T-helper 2 cell treated with Interferon-gamma antibody and Interleukin-4, amounts not matched to agents 5 μg/mL and 100 μg/mL, for 36 hours (primary cell): ENCODE results near the gene AIFM1.

ENCODE experiments used
- DNase-seq: peaks from one replicate; pipeline ENCODE4 v3.0.0; 2021; ENCODE audit warnings: low spot score
- H3K27ac Mint-ChIP-seq: one replicate; pipeline ENCODE4 v1.8.0; 2021; ENCODE audit warnings: mild to moderate bottlenecking, mixed read lengths
- H3K27me3 Mint-ChIP-seq: one replicate; pipeline ENCODE4 v1.8.0; 2021; ENCODE audit warnings: low read depth, mixed read lengths
- H3K36me3 Mint-ChIP-seq: one replicate; pipeline ENCODE4 v1.8.0; 2021; ENCODE audit warnings: low read depth, mixed read lengths
- H3K4me1 Mint-ChIP-seq: one replicate; pipeline ENCODE4 v1.8.0; 2021; ENCODE audit warnings: low read depth, mixed read lengths
- H3K4me3 Mint-ChIP-seq: one replicate; pipeline ENCODE4 v1.8.0; 2022; ENCODE audit warnings: mild to moderate bottlenecking, moderate library complexity, mixed read lengths
- H3K9me3 Mint-ChIP-seq: one replicate; pipeline ENCODE4 v1.8.0; 2021; ENCODE audit warnings: mixed read lengths

The AIFM1 gene

DNA sequence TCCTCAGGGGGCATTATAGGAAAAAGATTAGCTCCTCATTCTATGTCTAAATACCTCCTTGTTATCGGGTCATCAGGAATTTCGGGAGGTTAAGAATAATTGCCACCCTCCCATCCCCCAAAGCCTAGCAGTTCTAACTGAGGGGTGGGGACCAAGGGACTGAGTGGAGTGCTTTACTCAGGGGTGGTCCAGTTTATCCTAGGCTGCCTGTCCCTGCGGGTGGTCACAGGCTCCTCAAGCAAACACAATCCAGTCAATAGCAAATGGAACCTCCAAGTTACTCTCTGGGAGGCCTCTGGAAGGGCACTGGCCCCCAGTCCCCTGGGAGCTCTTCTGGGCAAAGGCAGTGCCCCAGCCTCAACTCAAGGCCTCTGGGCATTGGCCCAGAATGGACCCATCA lies 62.0 kb downstream of the AIFM1 start:
- Mint-ChIP-seq H3K36me3 (peaks cover 26% of the 10 kb centered on the region), H3K27ac (no peak overlapping the region), H3K4me1 (peaks cover 32% of the 10 kb centered on the region)

DNA sequence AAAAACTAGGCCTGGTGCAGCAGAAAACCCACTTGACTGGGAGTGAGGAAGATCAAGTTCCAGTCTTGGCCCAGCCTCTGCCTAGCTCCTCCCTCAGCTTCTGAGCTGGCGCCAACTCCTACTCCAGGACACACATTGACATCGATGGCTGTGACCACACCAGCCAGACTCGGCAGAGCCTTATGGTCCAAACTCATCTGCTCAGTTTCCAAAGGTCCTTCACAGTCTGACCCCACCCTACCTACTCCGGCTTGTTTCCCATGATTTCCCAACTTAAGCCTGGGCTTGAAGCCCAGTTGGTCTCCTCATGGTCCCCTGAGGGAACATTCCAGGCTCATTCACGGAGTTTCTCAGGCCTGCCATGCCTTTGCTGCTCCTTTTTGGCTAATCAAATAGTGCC lies 65.5 kb downstream of the AIFM1 start:
- Mint-ChIP-seq H3K4me1 (peaks cover 44% of the 10 kb centered on the region), H3K27me3 (no peaks in the 10 kb centered on the region), H3K4me3 (no peak overlapping the region), H3K27ac (no peak overlapping the region), H3K9me3 (no peaks in the 10 kb centered on the region), H3K36me3 (peaks cover 23% of the 10 kb centered on the region)
- no peak for DNase-seq

More for the DNA sequence above, 62.0 kb downstream of the AIFM1 start:
- no peak overlapping the region for H3K4me3 Mint-ChIP-seq
- H3K27me3 Mint-ChIP-seq, result no peaks in the 10 kb centered on the region
- DNase-seq, result no peak
- no peaks in the 10 kb centered on the region for H3K9me3 Mint-ChIP-seq

DNA sequence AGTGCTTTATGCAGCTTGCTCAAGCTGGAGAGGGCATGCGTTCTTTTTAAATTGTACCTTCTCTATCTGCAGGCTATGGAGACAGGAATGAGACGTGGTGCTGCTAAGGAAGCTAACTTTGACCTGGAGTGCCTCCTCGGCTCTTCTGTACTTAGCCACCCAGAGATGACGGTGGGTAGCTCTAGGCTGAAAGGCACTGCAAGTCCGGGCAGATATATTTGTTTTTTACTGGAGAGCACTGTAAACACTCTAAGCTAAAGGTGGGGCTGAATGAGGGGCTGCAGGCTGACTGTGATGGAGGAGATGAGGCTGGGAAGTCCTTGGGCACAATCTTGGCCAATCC lies 67.5 kb downstream of the AIFM1 start:
- DNase-seq, result no peak
- Mint-ChIP-seq H3K4me1 (peaks cover 44% of the 10 kb centered on the region), H3K27me3 (no peaks in the 10 kb centered on the region), H3K9me3 (no peaks in the 10 kb centered on the region), H3K27ac (peak overlapping the region; percentile 79), H3K4me3 (peak overlapping the region; percentile 71), H3K36me3 (peaks cover 17% of the 10 kb centered on the region)

DNA sequence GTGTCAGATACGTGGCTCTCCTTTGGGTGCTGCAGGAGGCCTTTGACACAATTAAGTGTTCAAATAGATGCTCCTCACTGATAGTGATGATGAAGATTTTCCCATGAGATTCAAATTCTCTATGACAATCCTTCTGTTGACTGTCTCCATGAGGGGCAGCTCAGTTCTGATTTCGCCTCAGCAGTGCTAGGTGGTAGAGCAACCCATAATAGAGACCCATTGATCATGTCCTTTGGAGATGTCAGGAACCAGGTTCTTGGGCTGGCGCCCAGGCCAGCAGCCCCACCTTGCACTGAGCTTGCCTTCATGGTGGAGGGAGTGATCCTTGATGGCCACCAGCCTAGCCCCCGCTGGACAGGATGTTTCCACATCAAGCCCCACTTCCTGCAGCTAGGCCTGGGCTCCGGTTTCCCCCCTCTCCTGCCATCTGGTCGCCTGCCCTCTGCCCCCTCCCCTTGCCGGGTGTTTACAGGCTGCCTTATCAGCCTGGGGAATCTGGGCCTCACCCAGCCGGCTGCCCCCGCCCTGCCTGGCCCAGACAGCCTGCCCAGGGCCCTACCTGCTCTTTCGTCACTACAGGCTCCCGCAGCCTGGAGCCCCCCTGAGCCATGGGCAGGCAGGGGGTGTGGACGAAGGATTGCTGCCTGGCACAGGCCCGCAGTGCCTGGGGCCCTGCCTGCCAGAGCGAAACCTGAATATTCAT lies 68.0 kb downstream of the AIFM1 start:
- Mint-ChIP-seq H3K4me3 (peak overlapping the region; percentile 71), H3K27me3 (no peaks in the 10 kb centered on the region), H3K27ac (peak overlapping the region; percentile 79), H3K9me3 (no peaks in the 10 kb centered on the region), H3K4me1 (peaks cover 41% of the 10 kb centered on the region), H3K36me3 (peaks cover 15% of the 10 kb centered on the region)
- DNase-seq, result no peak

GRCh38 chrX:130095249-130096030 lies 70.2 kb downstream of the AIFM1 start:
- DNase-seq, result no peak
- Mint-ChIP-seq H3K27ac (peak overlapping the region; percentile 63), H3K36me3 (peaks cover 16% of the 10 kb centered on the region), H3K9me3 (no peaks in the 10 kb centered on the region), H3K4me3 (no peak overlapping the region), H3K4me1 (peaks cover 47% of the 10 kb centered on the region), H3K27me3 (no peaks in the 10 kb centered on the region)

- Mint-ChIP-seq H3K4me3 (no peak overlapping the region), H3K27me3 (no peaks in the 10 kb centered on the region), H3K9me3 (no peaks in the 10 kb centered on the region), H3K27ac (peak overlapping the region; percentile 36), H3K36me3 (peaks cover 18% of the 10 kb centered on the region), H3K4me1 (peaks cover 51% of the 10 kb centered on the region)
- no peak for DNase-seq
Measured at GRCh38 chrX:130094696-130095095, 70.9 kb downstream of the AIFM1 start.

DNA sequence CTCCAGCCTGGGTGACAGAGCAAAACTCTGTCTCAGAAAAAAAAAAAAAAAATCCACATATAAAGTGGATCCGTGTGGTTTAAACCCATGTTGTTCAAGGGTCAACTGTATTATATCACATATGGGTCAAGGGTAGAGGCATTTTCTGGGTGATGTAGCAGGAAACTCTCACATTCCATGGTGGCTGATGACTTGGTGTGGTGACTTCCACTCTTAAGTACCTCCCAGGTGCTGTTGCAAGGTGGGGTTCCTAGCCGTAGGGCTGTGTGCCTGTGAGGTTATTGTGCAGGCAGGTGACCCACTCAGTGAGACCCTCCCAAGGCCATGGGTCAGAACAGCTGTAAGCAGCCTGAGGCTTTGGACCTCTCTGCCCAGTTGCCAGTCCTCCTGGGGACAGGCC lies 72.4 kb downstream of the AIFM1 start:
- H3K4me1 Mint-ChIP-seq, result peaks cover 46% of the 10 kb centered on the region
- DNase-seq, result no peak
- no peaks in the 10 kb centered on the region for H3K9me3 Mint-ChIP-seq
- H3K36me3 Mint-ChIP-seq, result peaks cover 20% of the 10 kb centered on the region
- H3K4me3 Mint-ChIP-seq, result no peak overlapping the region
- H3K27me3 Mint-ChIP-seq, result no peaks in the 10 kb centered on the region
- H3K27ac Mint-ChIP-seq, result no peak overlapping the region

DNA sequence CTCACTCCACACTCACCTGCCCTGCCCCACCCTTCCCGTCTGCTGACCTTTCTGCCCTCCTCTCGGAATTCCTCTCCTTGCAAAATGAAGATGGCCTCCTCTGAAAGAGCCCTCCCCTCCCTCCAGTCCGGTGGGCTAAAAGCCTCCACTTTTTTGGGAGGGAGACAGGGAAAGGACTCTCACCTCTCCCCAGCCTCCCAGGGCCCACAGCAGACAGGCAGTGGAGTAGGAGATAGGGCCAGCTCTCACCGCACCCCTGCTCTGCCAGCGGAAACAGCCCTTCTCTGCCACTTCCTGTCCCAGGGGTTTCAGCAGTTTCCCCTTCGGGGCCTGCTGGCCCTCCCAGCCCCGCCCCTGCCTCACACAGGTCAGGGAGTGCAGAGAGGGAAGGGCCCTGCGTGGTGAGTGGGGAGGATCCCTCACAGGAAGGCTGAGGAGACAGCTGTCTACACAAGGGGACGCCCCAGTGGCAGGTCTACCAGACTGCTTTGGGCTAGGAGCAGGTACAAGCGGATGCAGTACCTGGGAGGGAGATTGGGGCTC lies 73.6 kb downstream of the AIFM1 start:
- DNase-seq, result peak; percentile 78
- Mint-ChIP-seq H3K27me3 (no peaks in the 10 kb centered on the region), H3K9me3 (no peaks in the 10 kb centered on the region), H3K27ac (peak overlapping the region; percentile 94), H3K4me3 (peak overlapping the region; percentile 94), H3K4me1 (peaks cover 47% of the 10 kb centered on the region), H3K36me3 (peaks cover 24% of the 10 kb centered on the region)

- Mint-ChIP-seq H3K4me1 (peaks cover 47% of the 10 kb centered on the region), H3K27me3 (no peaks in the 10 kb centered on the region), H3K36me3 (peaks cover 31% of the 10 kb centered on the region), H3K4me3 (peak overlapping the region; percentile 76), H3K9me3 (no peaks in the 10 kb centered on the region), H3K27ac (peak overlapping the region; percentile 82)
- DNase-seq, result no peak
Measured at GRCh38 chrX:130090364-130090763, 75.3 kb downstream of the AIFM1 start.

DNA sequence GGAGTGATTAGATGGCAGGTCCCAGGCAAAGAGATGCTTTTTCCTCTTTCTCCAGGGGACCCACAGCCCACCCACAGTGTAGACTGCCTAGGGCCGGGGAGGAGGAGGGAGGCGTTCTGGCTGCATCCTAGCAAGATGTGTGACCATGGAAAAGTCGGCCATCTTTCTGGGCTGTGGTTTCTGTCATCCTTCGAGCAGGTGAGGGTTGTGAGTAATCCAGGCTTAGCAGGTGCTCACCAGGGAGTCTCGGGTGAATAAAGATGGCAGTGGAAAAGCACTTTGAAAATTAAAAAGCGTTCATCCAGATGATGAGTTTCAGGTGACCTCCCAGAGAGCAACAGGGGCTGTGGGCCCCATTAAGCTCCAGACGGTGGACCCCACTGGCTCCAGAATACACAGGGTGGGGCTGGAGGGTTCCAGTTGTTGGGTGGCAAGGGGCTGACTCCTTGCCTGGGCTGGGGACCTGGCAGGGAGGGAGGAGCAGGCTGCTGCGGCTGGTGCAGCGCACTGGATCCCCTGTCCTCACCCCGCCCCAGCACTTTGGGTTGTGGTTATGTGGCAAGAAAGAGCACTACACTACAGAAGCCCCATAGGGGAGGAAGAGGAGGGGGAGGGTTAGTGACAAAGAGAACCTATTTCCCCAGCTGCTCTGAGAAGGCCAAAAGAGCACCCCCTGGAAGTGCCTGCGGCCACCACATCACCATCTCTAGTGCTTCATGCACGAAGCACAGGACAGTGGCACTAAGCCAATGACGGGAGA lies 79.0 kb downstream of the AIFM1 start:
- Mint-ChIP-seq H3K4me1 (peaks cover 47% of the 10 kb centered on the region), H3K36me3 (peaks cover 26% of the 10 kb centered on the region), H3K4me3 (peak overlapping the region; percentile 86), H3K27me3 (no peaks in the 10 kb centered on the region), H3K9me3 (no peaks in the 10 kb centered on the region), H3K27ac (peak overlapping the region; percentile 87)
- peak; percentile 74 for DNase-seq

GRCh38 chrX:130085551-130086446 lies 79.8 kb downstream of the AIFM1 start:
- DNase-seq, result no peak
- peaks cover 49% of the 10 kb centered on the region for H3K4me1 Mint-ChIP-seq
- H3K9me3 Mint-ChIP-seq, result no peaks in the 10 kb centered on the region

DNA sequence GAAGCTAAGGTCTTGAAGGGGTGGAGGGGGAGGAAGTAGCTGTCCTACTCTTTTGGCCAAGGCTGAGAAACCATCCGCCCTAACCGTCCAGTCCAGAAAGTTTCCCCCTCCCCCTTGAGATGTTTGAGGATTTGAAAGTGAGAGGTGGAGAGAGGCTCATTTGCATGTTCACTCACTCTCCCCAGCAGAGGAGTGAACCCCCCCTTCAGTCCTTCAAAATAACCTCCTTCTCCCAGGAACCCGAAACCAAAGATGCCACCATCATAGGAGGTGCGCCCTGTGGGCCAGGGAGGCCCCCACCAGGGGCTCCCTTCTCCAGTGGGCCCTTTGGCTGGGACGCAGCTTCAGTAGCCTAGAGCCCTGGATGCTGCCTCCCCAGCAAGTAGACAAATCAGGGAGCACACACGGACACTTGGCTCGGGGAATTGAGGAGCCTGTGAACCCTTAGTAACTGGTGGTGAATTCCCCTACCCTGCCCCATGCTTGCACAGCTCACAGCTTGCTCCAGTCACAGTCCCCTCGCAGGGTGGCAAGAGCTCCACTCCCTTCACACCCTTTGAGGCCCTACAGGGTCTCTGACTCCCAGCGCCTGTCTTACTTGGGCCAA lies 80.9 kb downstream of the AIFM1 start:
- no peaks in the 10 kb centered on the region for H3K27me3 Mint-ChIP-seq
- peak overlapping the region; percentile 87 for H3K27ac Mint-ChIP-seq
- peak overlapping the region; percentile 86 for H3K4me3 Mint-ChIP-seq
- H3K9me3 Mint-ChIP-seq, result no peaks in the 10 kb centered on the region
- H3K36me3 Mint-ChIP-seq, result peaks cover 29% of the 10 kb centered on the region
- DNase-seq, result no peak
- H3K4me1 Mint-ChIP-seq, result peaks cover 46% of the 10 kb centered on the region

More at GRCh38 chrX:130085551-130086446, 79.8 kb downstream of the AIFM1 start:
- peaks cover 28% of the 10 kb centered on the region for H3K36me3 Mint-ChIP-seq
- H3K4me3 Mint-ChIP-seq, result peak overlapping the region; percentile 86
- H3K27ac Mint-ChIP-seq, result peak overlapping the region; percentile 87
- H3K27me3 Mint-ChIP-seq, result no peaks in the 10 kb centered on the region
